HuH-7 (cell line): ENCODE data around the gene PTPRK.

Experiments used
- DNase-seq: peaks from one replicate; pipeline ENCODE4 v3.0.0; 2011; ENCODE audit warnings: low spot score

The PTPRK gene

DNA sequence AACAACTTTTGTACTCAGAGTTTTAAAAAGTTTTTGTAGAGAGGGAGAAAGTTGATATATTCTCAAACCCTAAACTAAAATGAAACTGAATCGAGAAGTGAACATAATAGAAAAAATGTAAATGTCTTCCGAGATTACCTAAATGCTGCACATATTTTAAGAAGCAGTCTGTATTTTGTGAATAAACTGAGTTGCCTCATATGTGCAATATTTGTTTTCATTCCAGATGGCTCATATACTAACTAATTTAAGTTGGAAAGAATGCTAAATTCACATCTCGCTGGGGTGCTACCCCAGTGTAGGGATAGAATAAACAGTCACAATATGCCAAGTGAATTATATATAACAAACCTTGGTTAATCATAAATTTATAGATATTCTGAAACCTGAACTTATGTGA is 333.7 kb downstream of the PTPRK start:
- DNase-seq = no peak

DNA sequence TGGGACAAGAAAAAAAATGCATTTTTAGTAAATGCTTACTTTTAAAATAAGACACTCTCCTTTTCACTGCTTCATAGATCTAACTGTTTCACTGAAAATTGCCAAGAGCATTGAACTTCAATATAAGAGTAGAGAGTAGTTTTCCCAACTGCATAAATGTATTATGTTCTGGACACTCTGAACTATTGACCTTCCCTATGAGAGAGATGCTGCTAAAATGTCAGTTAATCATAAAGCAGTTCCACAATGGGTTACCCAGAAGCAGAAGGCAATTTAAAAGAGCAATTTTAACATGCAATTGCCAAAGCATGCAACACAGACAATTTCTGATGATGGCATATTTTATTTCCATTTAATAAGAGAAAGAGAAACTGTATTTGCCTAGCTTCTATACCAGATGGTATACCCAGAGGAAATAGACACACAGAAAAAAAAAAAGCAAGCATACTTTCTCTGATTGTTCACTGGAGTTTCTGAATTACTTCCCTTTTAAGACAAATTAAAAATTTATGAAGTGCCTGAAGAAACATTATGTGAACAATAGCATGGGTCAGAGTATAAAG is 340.4 kb downstream of the PTPRK start:
- no peak for DNase-seq

DNA sequence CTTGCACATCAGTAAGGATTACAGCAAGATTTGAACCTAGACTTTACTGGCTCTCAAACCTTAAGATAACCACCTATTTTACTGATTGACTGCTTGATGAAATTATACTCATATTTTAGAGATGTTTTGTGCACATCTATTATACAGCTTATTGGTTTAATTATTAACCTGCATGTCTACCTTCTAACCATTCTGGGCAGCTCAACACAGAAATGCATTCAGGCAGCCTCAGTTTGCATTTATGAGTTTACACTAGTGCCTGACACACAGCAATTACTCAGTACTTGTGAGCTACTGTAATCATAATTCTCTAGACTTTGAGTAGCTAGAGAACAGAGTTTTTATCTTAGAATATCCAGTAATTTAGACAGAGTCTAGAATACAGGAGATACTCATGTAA is 345.7 kb downstream of the PTPRK start:
- DNase-seq = peak; percentile 4

DNA sequence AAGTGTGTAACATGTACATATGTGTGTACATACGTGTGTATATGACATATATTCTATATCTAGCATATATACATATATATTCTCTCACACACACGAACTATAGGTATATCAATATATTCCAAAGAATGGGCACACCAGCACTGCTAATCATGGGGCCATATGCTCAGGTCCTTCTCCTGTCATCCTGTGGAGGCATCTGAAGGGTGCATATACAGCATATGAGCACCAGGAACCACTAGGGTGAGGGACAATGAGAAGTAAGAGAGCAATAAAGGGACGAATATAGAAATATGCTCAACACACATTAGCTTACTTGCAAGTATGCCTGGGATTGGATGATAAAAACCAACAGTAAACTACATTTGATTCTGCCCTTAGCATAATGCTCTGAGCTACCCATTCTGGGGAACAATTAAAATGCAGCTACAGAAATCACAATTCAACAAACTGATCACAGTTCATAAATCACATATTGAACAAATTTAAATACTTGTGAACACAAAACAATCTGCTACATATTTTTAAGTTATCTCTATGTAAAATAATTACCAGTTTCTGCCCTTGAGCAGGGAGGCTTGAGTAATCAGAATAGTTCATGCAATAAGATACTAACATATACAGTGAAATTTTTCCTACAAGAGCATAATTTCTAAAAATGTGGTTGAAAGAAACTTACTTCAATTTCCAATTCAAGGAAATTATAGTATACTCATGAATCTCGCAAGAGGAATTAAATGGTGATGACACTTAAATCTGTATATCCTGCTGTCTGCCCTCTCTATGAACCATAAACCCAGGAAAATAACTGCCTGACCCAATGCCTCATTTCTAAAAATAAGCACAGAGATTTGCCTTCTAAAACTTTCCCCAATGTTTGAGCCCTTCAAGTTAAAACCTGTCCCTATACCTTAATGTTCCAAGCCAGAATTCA is 347.4 kb downstream of the PTPRK start:
- DNase-seq = no peak

DNA sequence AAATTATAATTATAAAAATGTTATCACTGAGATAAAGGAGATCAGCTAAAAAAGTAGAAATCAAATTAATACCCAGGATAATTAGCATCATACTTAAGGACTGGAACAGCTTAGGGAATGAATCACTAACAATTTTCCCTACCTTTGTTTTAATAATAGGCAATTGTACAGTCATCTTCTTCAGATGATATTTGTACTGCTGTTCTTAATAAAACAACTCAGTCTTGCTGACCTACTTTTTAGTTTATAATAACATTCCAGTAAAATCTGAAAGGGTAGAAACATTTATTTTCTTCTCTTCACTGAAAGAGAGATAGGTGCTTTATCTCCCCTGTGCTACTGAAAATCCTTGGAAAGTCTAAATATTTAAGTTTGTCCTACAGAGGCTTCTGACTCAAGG is 348.3 kb downstream of the PTPRK start:
- DNase-seq = no peak

DNA sequence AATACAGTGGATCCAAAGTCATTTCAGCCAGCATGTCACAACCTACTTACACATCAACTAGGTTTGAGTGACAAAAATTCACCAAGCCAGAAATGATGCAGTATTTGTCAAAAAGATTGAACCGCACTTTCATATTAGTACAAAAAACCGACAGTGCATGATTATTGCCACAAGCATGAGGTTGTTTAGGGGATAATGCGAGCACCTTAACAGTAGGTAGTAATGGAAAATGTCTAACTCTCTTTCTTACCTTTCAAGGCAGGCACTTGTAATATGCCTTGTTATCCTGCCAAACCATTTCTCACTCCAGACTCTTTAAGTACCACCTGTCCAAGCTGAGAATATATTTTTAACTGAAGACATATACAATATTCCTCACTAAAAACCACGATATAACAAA is 349.2 kb downstream of the PTPRK start:
- DNase-seq = no peak

DNA sequence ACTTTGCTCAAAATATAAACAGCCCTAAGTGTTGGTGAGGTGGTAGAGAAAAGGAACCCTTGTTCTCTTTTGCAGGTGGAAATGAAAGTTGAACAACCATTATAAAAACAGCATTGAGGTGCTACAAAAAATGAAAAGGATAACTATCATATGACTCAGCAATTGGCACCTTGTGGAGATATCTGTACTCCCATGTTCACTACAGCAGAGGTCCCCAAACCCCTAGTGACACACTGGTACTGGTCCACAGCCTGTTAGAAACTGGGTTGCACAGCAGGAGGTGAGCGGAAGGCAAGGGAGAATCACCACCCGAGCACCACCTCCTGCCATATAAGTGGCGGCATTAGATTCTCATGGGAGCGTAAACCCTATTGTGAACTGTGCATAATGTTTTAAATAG is 352.2 kb downstream of the PTPRK start:
- no peak for DNase-seq

DNA sequence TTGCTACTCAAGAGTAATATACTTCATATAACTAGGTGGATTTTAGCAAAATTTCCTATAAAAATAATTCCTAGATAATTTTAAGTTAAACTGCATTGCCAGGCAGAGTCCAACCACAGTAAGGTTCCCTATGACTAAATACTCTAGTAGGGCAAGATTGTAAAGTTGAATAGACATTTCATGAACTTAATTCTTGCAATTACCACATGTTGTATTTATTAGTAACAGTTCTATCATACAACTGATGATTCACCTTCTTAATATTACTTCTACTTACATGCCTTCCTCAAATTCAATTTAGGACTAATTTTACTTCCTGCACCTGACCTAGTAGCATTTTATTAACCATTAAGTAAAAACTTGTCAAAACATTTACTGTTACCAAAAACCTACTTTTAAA is 352.8 kb downstream of the PTPRK start:
- DNase-seq = no peak

DNA sequence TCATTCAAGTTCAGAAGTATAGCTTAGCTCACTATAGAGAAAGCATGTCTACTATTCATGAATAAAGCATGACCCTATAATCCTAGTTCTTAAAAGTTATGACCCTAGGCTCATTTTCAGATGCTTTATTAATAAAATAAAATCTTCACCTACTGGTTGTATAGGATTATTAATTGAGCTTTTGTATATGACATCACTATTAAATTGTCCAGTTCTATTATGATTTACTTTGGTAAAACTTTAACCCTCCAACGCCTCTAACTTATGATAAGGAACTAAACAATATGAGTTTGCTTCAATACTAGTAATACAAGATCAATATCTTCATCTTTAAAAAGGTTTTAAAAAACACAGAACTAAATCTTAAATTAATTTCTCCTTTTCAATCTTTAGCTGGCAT is 356.1 kb downstream of the PTPRK start:
- no peak for DNase-seq

DNA sequence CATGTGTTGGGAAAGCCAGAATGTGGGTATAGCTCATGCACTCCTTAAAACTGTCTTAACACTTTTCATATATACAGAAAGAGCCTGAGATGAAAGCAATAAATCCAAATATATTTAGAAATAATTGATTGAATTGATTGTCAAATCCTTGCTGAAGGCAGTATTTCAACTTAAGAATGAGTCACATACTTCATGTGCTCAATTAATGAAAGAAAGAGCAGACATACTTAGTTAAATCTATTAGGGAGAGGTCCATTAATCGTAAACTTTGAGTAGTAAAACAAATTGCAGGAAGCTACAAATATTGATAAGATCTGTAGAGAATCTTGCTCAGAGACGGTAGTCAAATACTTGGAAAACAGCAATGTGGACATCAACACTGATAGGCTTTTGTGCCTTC is 358.0 kb downstream of the PTPRK start:
- DNase-seq = no peak

DNA sequence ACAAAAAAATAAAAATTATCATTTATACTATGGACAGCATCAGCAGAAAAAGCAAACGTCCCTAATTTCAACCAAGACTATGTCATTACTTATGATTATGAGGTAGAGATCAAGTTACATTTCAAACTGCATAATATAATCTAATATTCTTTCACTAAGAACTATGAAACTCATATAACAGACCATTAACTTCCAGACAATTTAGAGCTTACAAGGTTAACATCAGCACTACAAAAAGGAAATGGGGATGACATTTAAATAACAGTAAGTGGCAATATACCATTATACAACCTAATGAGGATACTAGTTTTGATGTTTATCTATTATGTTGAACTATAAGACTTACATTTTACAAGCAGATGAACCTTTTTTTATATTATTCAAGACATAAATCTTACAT is 358.6 kb downstream of the PTPRK start:
- no peak for DNase-seq

DNA sequence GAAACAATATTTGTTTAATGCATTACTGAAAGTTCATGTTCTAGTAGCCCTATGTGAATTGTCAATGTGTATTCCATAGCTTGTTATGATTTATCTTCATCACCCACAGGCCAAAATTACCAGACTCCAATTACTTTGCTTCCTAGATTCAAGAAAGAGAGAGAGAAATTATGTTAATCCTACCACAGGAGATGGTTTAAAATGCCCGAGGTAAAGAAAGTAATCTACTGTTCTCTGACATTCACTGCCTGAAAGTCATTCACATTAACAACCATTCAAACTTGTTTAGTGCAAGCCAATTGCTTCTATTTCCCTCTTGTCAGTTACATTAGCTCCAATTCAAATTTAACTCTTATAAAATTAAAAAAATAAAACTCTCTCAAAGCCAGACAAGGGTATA is 359.1 kb downstream of the PTPRK start:
- no peak for DNase-seq

DNA sequence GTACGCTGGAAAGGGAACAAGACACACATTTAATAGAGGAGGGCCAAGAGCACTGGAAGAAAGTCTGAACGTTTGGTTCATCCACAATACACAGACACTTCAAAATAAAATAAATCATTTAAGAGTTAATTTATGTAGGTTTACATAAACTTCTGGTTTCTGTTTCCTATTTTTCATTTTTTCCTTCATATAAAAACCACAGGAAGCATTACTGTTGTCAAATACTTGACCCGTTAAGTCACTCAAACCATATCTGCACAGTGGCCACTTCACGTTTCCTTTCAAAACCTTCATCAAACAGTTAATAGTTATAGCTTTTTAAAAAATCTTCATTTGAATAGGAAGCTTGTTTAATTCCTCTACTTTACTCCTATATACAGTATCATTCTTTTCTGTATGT is 361.9 kb downstream of the PTPRK start:
- DNase-seq = no peak

DNA sequence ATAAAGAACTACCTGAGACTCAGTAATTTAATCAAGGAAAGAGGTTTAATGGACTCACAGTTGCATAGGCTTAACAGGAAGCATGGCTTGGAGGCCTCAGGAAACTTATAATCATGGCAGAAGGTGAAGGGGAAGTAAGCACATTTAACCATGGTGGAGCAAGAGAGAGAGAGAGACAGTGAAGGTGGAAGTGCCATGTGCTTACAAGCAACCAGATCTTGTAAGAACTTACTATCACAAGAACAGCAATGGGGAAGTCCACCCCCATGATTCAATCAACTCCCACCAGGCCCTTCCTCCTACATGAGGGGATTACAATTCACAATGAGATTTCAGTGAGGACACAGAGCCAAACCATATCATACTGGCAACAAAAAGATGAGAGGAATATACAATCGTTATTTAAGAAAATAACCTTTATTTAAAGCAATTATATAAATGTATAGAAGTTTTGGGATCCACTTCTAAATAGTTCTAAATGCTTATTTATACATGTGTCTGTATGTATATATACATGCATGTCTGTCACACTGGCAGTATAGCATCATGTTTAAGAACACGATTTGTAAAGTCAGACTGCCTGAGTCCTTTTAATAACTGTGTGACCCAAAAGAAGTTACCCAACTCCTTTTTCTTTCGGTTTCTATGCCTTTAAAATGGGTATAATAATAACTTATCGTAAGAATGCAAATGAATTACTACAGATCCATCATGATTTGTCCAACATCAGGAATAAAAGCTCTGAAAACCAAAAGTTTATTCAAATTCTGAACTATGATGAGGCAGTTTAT is 363.9 kb downstream of the PTPRK start:
- DNase-seq = no peak

DNA sequence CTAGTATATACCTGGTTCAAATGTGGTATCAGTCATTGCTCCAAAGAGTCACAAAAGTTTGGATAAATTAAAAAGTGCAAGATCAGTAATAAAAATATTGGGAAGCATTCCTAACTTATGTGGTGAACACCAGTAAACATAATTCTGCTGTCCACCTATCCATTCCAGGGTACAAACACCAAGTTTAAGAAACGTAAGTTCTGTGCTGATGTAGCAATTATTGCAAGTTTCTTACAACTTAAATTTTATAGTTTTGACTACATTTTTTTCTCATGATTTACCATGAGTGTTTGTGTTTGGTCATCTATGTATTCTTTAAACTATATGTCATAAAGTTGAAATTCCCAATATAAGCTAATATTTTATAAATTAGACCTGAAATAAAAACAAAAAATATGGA is 364.6 kb downstream of the PTPRK start:
- DNase-seq = no peak

DNA sequence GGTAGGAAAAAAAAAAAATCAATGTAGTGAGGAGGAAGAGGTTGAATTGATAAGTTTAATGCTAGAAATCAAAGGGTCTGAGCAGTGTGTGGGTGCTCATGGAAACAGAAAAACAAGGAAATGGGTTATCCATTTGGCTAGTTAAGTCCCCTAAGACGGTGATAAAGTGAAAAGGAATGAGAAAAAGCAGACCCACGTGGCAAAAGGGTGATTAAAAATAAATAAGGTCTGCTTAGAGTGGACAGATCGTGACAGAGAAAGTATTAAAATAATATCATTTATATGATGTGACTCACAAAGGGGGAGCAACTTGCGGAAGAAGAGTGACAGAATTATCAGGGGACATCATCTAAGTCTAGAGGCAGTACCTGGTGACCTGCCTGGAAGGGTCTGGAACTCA is 367.8 kb downstream of the PTPRK start:
- no peak for DNase-seq

DNA sequence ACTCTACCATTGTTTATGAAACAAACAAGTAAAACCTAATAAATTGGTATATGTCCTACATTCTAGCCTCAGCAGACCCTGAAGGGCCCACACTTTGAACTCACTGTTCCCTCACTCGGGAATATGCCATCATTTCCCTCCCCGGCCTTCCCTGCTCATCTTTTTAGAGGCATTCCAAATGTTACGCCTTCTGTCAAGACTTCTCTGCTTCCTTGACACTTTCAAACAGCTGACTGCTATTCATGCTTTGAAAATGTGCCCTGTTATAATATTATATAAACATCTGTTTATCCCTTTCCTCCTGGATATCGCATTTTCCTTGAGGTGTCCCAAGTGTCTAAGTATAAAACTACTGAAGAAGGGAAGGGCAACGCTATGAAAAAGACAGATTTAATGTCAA is 370.0 kb downstream of the PTPRK start:
- no peak for DNase-seq

DNA sequence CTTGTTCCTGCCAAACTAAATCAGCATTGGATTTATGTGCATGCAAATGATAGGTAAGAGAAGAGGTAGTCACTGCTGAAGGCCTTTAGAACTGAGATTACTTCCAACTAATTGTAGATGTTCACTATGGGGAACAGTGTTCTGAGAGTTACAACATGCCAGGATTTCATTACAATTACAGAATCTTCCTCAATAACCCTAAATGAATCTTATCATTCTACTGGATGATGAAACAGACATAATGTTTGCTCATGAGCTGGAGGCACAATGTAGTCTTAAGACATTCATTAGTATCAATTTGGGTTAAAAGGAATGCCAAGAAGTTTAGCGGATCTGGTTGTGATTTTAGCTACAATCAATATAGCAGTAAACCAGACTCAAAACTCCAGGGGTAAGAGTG is 370.6 kb downstream of the PTPRK start:
- no peak for DNase-seq

DNA sequence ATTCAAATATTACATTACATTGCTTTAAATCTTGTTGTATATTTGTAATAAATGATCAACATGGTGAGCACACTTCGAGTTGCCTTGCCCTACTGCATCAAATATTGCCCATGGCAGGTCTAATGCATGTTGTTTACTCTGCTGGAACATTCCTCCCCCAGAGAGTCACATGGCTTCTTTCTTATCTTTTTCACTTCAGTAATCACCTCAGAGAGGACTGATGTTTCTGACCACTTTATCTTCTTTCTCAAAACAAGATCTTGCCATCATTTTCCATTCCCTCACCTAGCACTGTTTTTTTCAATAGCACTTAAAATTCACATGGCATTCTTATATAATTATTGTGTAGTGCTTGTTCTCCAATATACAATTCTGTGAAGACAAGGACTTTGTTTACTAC is 376.1 kb downstream of the PTPRK start:
- no peak for DNase-seq

DNA sequence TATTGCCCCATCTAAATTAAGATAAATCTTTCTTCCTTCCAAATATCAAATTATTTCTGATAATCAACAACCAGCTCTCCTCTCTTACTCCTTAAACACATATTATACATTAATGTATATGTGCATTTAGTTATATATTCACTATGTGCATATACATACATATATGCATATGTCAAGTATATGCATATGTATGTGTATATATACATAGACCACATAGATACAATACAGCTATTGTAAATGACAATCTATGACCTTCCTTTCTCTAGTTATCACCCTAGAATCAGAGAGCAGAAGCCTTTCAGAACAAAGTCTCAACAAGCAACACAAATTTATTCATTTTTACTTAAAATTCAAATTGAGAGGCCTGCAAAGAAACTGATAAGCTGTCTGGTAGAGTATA is 378.5 kb downstream of the PTPRK start:
- DNase-seq = no peak

DNA sequence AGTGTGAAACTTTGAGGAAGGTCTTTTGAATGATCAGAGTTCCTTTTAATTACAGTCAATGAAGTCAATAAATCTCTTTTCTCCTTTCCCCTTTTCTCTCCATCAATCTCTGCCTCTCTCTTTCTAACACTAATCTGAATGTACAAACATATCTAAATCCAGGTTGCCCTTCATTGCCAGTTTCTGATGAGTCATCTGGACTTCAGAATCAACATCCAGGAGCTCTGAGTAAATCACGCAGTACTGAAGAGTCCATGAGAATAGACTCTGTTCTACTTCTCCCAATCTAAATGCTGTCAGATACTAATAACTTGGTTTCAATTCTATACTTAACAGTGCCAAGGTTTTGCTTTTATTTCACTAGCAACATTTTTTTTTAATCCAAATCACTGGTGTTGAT is 380.9 kb downstream of the PTPRK start:
- DNase-seq = no peak

DNA sequence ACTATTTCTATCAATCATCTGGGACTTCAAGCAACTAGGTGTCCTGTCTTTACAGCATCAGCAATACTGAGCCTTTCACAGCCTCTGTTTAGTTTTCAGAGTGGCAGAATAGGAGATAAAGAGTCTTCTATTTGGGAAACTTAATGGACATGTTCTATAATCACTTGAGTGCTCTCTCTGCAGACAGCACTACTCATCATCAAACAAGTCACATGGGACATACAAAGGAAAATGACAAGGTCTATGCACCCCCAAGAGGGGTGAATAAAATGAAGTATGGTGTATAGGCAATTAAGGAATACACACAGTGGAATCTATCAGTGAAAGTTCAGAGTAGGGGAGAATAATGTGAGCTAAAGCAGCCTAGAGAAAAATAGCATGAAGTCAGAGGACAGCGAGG is 381.7 kb downstream of the PTPRK start:
- no peak for DNase-seq

DNA sequence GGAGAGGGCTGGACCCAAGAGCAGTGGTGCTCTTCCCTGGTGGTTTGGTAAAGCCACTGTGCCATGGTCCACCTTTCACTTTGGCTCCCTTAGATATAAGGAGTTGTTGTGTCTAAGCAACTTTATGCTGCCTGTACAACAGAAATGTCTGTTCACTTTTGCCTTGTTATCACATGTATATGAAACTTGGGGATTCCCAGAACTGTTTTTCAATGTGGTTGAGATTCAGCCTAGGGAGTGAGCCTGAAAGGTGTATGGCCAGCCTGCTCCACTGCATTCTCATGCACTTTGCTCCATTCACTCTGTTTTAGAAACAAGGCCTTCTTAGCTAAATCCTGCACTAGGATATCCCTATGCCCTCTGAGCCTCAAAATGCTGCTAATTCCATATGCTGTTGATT is 385.1 kb downstream of the PTPRK start:
- no peak for DNase-seq
